ENCODE data around the gene SSR4. TPM values are rescaled to one million over a fixed set of nuclear protein-coding genes. Genes with fewer than 3 reads are reported as not detected.

SSR4 gene
- total RNA-seq, 1 donor from 2014 or later = 297 TPM

GRCh38 chrX:153780678-153781427, 13.6 kb upstream of the SSR4 start, which contains the start of gene SRPK3:
TSS of gene SRPK3 (plus strand) at chrX:153781041. CDS start at chrX:153781087, 46 bp downstream.
- TF ChIP-seq CTCF (IDR thresholded peaks at IDR 0.05) = no peak
- Mint-ChIP-seq H3K27me3 (ENCODE audit: unreplicated experiment) (no peaks in the 10 kb centered on the region), H3K27ac (ENCODE audit: unreplicated experiment) (no peak within 1 kb of the TSS), H3K4me3 (ENCODE audit: unreplicated experiment) (no peak within 1 kb of the TSS), H3K36me3 (ENCODE audit: unreplicated experiment) (no peaks in the 10 kb centered on the region), H3K9me3 (ENCODE audit: unreplicated experiment) (no peaks in the 10 kb centered on the region), H3K4me1 (ENCODE audit: unreplicated experiment) (peaks cover 4% of the 10 kb centered on the region)
- DNase-seq (ENCODE audit: extremely low spot score, unreplicated experiment) = no peak

DNA sequence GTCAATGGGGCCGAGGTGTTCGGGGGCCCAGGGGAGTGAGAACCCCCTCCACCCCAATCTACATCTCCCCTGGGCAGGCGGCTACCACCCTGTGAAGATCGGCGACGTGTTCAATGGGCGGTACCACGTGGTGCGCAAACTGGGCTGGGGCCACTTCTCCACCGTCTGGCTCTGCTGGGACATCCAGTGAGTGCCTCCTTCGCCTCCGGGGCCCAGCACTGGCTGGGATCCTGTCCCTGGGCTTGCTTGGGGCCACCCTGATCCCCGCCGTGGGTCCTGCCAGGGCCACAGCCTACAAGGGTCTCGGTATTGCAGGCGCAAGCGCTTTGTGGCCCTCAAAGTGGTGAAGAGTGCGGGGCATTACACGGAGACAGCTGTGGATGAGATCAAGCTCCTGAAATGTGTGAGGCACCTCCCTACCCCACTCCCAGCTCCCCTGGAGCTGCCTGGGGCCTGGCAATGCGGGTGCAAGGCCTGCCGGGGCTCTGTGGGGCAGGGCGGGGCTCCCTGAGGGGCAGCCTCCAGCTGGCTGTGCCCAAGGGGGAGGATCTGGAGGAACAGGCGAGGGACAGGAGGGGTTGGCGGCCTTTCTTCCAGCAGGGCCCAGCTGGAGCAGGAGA, 12.9 kb upstream of the SSR4 start:
- no peaks in the 10 kb centered on the region for H3K9me3 Mint-ChIP-seq (ENCODE audit: unreplicated experiment)
- H3K4me3 Mint-ChIP-seq (ENCODE audit: unreplicated experiment) = no peak overlapping the region
- H3K4me1 Mint-ChIP-seq (ENCODE audit: unreplicated experiment) = peaks cover 4% of the 10 kb centered on the region
- no peak overlapping the region for H3K27ac Mint-ChIP-seq (ENCODE audit: unreplicated experiment)
- H3K27me3 Mint-ChIP-seq (ENCODE audit: unreplicated experiment) = no peaks in the 10 kb centered on the region
- H3K36me3 Mint-ChIP-seq (ENCODE audit: unreplicated experiment) = no peaks in the 10 kb centered on the region
- DNase-seq (ENCODE audit: extremely low spot score, unreplicated experiment) = no peak
- no peak for TF ChIP-seq CTCF (IDR thresholded peaks at IDR 0.05)

- Mint-ChIP-seq H3K27me3 (ENCODE audit: unreplicated experiment) (no peaks in the 10 kb centered on the region), H3K27ac (ENCODE audit: unreplicated experiment) (no peak overlapping the region), H3K4me1 (ENCODE audit: unreplicated experiment) (peaks cover 4% of the 10 kb centered on the region), H3K9me3 (ENCODE audit: unreplicated experiment) (no peaks in the 10 kb centered on the region), H3K36me3 (ENCODE audit: unreplicated experiment) (no peaks in the 10 kb centered on the region), H3K4me3 (ENCODE audit: unreplicated experiment) (no peak overlapping the region)
- DNase-seq (ENCODE audit: extremely low spot score, unreplicated experiment) = no peak
- no peak for TF ChIP-seq CTCF (IDR thresholded peaks at IDR 0.05)
Observed at GRCh38 chrX:153782313-153782712, 12.2 kb upstream of the SSR4 start.

- H3K4me1 Mint-ChIP-seq (ENCODE audit: unreplicated experiment) = peaks cover 4% of the 10 kb centered on the region
- peaks cover 2% of the 10 kb centered on the region for H3K36me3 Mint-ChIP-seq (ENCODE audit: unreplicated experiment)
- no peaks in the 10 kb centered on the region for H3K9me3 Mint-ChIP-seq (ENCODE audit: unreplicated experiment)
- no peak overlapping the region for H3K27ac Mint-ChIP-seq (ENCODE audit: unreplicated experiment)
- no peaks in the 10 kb centered on the region for H3K27me3 Mint-ChIP-seq (ENCODE audit: unreplicated experiment)
- TF ChIP-seq CTCF (IDR thresholded peaks at IDR 0.05) = no peak
- no peak for DNase-seq (ENCODE audit: extremely low spot score, unreplicated experiment)
- no peak overlapping the region for H3K4me3 Mint-ChIP-seq (ENCODE audit: unreplicated experiment)
Observed at GRCh38 chrX:153782871-153783270, 11.6 kb upstream of the SSR4 start.

GRCh38 chrX:153783378-153784013, 11.0 kb upstream of the SSR4 start:
- H3K4me1 Mint-ChIP-seq (ENCODE audit: unreplicated experiment) = peaks cover 4% of the 10 kb centered on the region
- H3K9me3 Mint-ChIP-seq (ENCODE audit: unreplicated experiment) = no peaks in the 10 kb centered on the region
- peaks cover 2% of the 10 kb centered on the region for H3K36me3 Mint-ChIP-seq (ENCODE audit: unreplicated experiment)
- no peak overlapping the region for H3K27ac Mint-ChIP-seq (ENCODE audit: unreplicated experiment)
- no peak overlapping the region for H3K4me3 Mint-ChIP-seq (ENCODE audit: unreplicated experiment)
- no peaks in the 10 kb centered on the region for H3K27me3 Mint-ChIP-seq (ENCODE audit: unreplicated experiment)
- DNase-seq (ENCODE audit: extremely low spot score, unreplicated experiment) = no peak
- no peak for TF ChIP-seq CTCF (IDR thresholded peaks at IDR 0.05)
